A673 (cell line): Measurements from ENCODE around the gene CRYBG2.

Experiments used
- EZH2 ChIP-seq: fragments of 200-600 bp; sonication (generic); IDR thresholded peaks from 2 replicates; pipeline ENCODE4 v1.6.1; 2017; ENCODE audit warnings: borderline replicate concordance, low read depth, mild to moderate bottlenecking, mixed read lengths, antibody characterized with exemption, low read length; ENCODE audit not compliant: poor library complexity, severe bottlenecking
- TF ChIP-seq, protein P1 (sequence below): fragments of 300-800, 200-600 bp; sonication (generic); conservative IDR thresholded peaks from 2 replicates; pipeline ENCODE4 v1.5.1; 2017; ENCODE audit warnings: low read depth, mild to moderate bottlenecking, antibody characterized with exemption, low read length, moderate library complexity, mixed read lengths

GRCh38 chr1:26281971-26282370, 72.0 kb downstream of the CRYBG2 start:
- TF ChIP-seq, protein P1, sequence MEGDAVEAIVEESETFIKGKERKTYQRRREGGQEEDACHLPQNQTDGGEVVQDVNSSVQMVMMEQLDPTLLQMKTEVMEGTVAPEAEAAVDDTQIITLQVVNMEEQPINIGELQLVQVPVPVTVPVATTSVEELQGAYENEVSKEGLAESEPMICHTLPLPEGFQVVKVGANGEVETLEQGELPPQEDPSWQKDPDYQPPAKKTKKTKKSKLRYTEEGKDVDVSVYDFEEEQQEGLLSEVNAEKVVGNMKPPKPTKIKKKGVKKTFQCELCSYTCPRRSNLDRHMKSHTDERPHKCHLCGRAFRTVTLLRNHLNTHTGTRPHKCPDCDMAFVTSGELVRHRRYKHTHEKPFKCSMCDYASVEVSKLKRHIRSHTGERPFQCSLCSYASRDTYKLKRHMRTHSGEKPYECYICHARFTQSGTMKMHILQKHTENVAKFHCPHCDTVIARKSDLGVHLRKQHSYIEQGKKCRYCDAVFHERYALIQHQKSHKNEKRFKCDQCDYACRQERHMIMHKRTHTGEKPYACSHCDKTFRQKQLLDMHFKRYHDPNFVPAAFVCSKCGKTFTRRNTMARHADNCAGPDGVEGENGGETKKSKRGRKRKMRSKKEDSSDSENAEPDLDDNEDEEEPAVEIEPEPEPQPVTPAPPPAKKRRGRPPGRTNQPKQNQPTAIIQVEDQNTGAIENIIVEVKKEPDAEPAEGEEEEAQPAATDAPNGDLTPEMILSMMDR = no peak
- no peak for TF ChIP-seq EZH2
